ENCODE results near the gene OR1N1.

DNA sequence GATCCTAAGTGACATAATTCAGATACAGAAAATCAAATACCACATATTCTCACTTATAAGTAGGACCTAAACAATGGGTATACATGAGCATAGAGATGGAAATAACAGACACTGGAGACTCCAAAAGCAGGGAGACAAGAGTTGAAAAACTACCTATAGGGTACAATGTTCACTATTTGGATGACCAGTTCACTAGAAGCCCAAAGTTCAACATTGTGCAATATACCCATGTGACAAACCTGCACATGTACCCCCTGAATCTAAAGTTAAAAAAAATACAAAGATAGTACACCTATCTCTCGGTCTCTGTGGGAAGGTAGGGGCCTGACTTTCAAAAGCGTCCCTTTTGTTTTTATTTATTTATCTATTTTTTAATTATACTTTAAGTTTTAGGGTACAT lies 11.7 kb upstream of the OR1N1 start:
- TF ChIP-seq POLR2A (IDR thresholded peaks at IDR 0.05), result no peak
- TF ChIP-seq, protein P1, sequence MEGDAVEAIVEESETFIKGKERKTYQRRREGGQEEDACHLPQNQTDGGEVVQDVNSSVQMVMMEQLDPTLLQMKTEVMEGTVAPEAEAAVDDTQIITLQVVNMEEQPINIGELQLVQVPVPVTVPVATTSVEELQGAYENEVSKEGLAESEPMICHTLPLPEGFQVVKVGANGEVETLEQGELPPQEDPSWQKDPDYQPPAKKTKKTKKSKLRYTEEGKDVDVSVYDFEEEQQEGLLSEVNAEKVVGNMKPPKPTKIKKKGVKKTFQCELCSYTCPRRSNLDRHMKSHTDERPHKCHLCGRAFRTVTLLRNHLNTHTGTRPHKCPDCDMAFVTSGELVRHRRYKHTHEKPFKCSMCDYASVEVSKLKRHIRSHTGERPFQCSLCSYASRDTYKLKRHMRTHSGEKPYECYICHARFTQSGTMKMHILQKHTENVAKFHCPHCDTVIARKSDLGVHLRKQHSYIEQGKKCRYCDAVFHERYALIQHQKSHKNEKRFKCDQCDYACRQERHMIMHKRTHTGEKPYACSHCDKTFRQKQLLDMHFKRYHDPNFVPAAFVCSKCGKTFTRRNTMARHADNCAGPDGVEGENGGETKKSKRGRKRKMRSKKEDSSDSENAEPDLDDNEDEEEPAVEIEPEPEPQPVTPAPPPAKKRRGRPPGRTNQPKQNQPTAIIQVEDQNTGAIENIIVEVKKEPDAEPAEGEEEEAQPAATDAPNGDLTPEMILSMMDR (IDR thresholded peaks at IDR 0.05), result no peak
